Astrocyte (in vitro differentiated cells and primary cell): ENCODE data around the gene NPEPL1. TPM values are rescaled to one million over a fixed set of nuclear protein-coding genes. Genes with fewer than 3 reads are reported as not detected.
"Not testable (repeated sequence)": the region's sequence is repeated elsewhere in the genome, so short reads cannot be mapped to it uniquely, and the experiment has no call there.

Experiments
- DNase-seq: peaks from one replicate; pipeline ENCODE4 v3.0.0-alpha.2; 2010; ENCODE audit warnings: low read depth
- FAIRE-seq: peaks from 2 replicates; lab custom pipeline; 2011; peaks lifted over from hg19 to GRCh38; lab: Jason Lieb, UNC
- H2AFZ ChIP-seq: 2 replicates; pipeline ENCODE4 v1.6.0; 2012; ENCODE audit warnings: low read depth, low read length, inconsistent platforms
- H3K27ac ChIP-seq: 2 replicates; pipeline ENCODE4 v1.5.1; 2011; ENCODE audit warnings: low read depth, low read length, inconsistent platforms
- H3K27me3 ChIP-seq: 2 replicates; pipeline ENCODE4 v1.6.0; 2011; ENCODE audit warnings: low read length, inconsistent platforms; ENCODE audit not compliant: insufficient read depth
- H3K36me3 ChIP-seq: 2 replicates; pipeline ENCODE4 v1.5.1; 2011; ENCODE audit warnings: low read length, inconsistent platforms; ENCODE audit not compliant: insufficient read depth
- H3K4me1 ChIP-seq: 2 replicates; pipeline ENCODE4 v1.5.1; 2011; ENCODE audit warnings: low read length, inconsistent platforms; ENCODE audit not compliant: insufficient read depth
- H3K4me2 ChIP-seq: 2 replicates; pipeline ENCODE4 v1.6.0; 2012; ENCODE audit warnings: low read length, inconsistent platforms
- H3K4me3 ChIP-seq: 2 replicates; pipeline ENCODE4 v1.5.1; 2011; ENCODE audit warnings: low read depth, mild to moderate bottlenecking, low read length, inconsistent platforms; ENCODE audit not compliant: insufficient read depth
- H3K79me2 ChIP-seq: 2 replicates; pipeline ENCODE4 v1.6.0; 2012; ENCODE audit warnings: mild to moderate bottlenecking, low read length, inconsistent platforms; ENCODE audit not compliant: insufficient read depth
- H3K9ac ChIP-seq: 2 replicates; pipeline ENCODE4 v1.6.0; 2012; ENCODE audit warnings: mild to moderate bottlenecking, low read length, inconsistent platforms
- H3K9me3 ChIP-seq: 2 replicates; pipeline ENCODE4 v1.5.1; 2012; ENCODE audit warnings: low read depth, mild to moderate bottlenecking, low read length, inconsistent platforms; ENCODE audit not compliant: insufficient read depth
- H4K20me1 ChIP-seq: 2 replicates; pipeline ENCODE4 v1.6.0; 2012; ENCODE audit warnings: low read length, inconsistent platforms; ENCODE audit not compliant: insufficient read depth
- H3K27ac Mint-ChIP-seq: one replicate; pipeline ENCODE4 v1.8.0; 2021; ENCODE audit warnings: mild to moderate bottlenecking, mixed read lengths; ENCODE audit not compliant: unreplicated experiment
- H3K27me3 Mint-ChIP-seq: one replicate; pipeline ENCODE4 v1.8.0; 2021; ENCODE audit warnings: low read depth, mixed read lengths; ENCODE audit not compliant: unreplicated experiment
- H3K36me3 Mint-ChIP-seq: one replicate; pipeline ENCODE4 v1.8.0; 2021; ENCODE audit warnings: low read depth, mixed read lengths; ENCODE audit not compliant: unreplicated experiment
- H3K4me1 Mint-ChIP-seq: one replicate; pipeline ENCODE4 v1.8.0; 2021; ENCODE audit warnings: low read depth, mixed read lengths; ENCODE audit not compliant: unreplicated experiment
- H3K4me3 Mint-ChIP-seq: one replicate; pipeline ENCODE4 v1.8.0; 2021; ENCODE audit warnings: mild to moderate bottlenecking, moderate library complexity, mixed read lengths; ENCODE audit not compliant: unreplicated experiment
- H3K9me3 Mint-ChIP-seq: one replicate; pipeline ENCODE4 v1.8.0; 2021; ENCODE audit warnings: mild to moderate bottlenecking, mixed read lengths; ENCODE audit not compliant: unreplicated experiment
- EZH2 ChIP-seq: IDR thresholded peaks from 2 replicates; pipeline ENCODE4 v1.6.1; 2012; ENCODE audit warnings: mild to moderate bottlenecking, low read length, inconsistent platforms; ENCODE audit not compliant: insufficient read depth
- total RNA-seq: library from RNA; stranded (reverse); gene quantifications from 2 replicates; pipeline ENCODE4 v1.2.1, GENCODE V29; 2021
- TF ChIP-seq, protein P1 (sequence below): IDR thresholded peaks from 2 replicates; pipeline ENCODE4 v1.5.1; 2011; ENCODE audit warnings: low read depth, mild to moderate bottlenecking, inconsistent platforms, low read length, moderate library complexity; ENCODE audit not compliant: insufficient read depth

Gene NPEPL1
- total RNA-seq, 1 donor from 2014 or later, result 27.1 TPM

GRCh38 chr20:58647796-58648501 is 44.7 kb upstream of the NPEPL1 start:
- peaks cover 2% of the 10 kb centered on the region for H3K36me3 Mint-ChIP-seq
- no peaks in the 10 kb centered on the region for H3K9me3 ChIP-seq
- H3K36me3 ChIP-seq, result no peaks in the 10 kb centered on the region
- H3K79me2 ChIP-seq, result peaks cover 19% of the 10 kb centered on the region
- peak overlapping the region; percentile 23 for H3K27ac ChIP-seq
- no peak overlapping the region for H2AFZ ChIP-seq
- no peaks in the 10 kb centered on the region for H4K20me1 ChIP-seq
- H3K27me3 ChIP-seq, result no peaks in the 10 kb centered on the region
- no peak overlapping the region for H3K4me3 ChIP-seq
- no peak overlapping the region for H3K4me3 Mint-ChIP-seq
- FAIRE-seq (no peak), DNase-seq (peak; percentile 88)
- no peak overlapping the region for H3K9ac ChIP-seq
- H3K27ac Mint-ChIP-seq, result no peak overlapping the region
- H3K9me3 Mint-ChIP-seq, result no peaks in the 10 kb centered on the region
- peaks cover 47% of the 10 kb centered on the region for H3K4me1 ChIP-seq
- H3K27me3 Mint-ChIP-seq, result peaks cover 2% of the 10 kb centered on the region
- TF ChIP-seq, protein P1, sequence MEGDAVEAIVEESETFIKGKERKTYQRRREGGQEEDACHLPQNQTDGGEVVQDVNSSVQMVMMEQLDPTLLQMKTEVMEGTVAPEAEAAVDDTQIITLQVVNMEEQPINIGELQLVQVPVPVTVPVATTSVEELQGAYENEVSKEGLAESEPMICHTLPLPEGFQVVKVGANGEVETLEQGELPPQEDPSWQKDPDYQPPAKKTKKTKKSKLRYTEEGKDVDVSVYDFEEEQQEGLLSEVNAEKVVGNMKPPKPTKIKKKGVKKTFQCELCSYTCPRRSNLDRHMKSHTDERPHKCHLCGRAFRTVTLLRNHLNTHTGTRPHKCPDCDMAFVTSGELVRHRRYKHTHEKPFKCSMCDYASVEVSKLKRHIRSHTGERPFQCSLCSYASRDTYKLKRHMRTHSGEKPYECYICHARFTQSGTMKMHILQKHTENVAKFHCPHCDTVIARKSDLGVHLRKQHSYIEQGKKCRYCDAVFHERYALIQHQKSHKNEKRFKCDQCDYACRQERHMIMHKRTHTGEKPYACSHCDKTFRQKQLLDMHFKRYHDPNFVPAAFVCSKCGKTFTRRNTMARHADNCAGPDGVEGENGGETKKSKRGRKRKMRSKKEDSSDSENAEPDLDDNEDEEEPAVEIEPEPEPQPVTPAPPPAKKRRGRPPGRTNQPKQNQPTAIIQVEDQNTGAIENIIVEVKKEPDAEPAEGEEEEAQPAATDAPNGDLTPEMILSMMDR, result no peak
- no peak for TF ChIP-seq EZH2
- H3K4me2 ChIP-seq, result peak overlapping the region; percentile 44
- peaks cover 13% of the 10 kb centered on the region for H3K4me1 Mint-ChIP-seq

GRCh38 chr20:58648502-58648825 is 44.1 kb upstream of the NPEPL1 start:
- not testable (repeated sequence) for FAIRE-seq, H3K4me3 ChIP-seq, H3K9ac ChIP-seq, H3K4me2 ChIP-seq, H2AFZ ChIP-seq, H3K36me3 ChIP-seq, H3K9me3 Mint-ChIP-seq, H3K27me3 ChIP-seq, DNase-seq, H3K27ac Mint-ChIP-seq, H4K20me1 ChIP-seq, H3K4me3 Mint-ChIP-seq, H3K36me3 Mint-ChIP-seq, H3K27ac ChIP-seq, H3K27me3 Mint-ChIP-seq, H3K9me3 ChIP-seq
- H3K4me1 Mint-ChIP-seq, result peaks cover 15% of the 10 kb centered on the region
- Histone ChIP-seq H3K79me2 (peaks cover 24% of the 10 kb centered on the region), H3K4me1 (peaks cover 51% of the 10 kb centered on the region)

- Mint-ChIP-seq H3K9me3 (no peaks in the 10 kb centered on the region), H3K27ac (no peak overlapping the region), H3K4me1 (peaks cover 15% of the 10 kb centered on the region), H3K36me3 (peaks cover 2% of the 10 kb centered on the region), H3K27me3 (no peaks in the 10 kb centered on the region), H3K4me3 (peak overlapping the region; percentile 69)
- Histone ChIP-seq H4K20me1 (no peaks in the 10 kb centered on the region), H3K4me3 (peak overlapping the region; percentile 86), H3K4me2 (peak overlapping the region; percentile 100), H2AFZ (peak overlapping the region; percentile 73), H3K9ac (peak overlapping the region; percentile 99), H3K9me3 (no peaks in the 10 kb centered on the region), H3K36me3 (no peaks in the 10 kb centered on the region), H3K27ac (peak overlapping the region; percentile 96), H3K79me2 (peaks cover 35% of the 10 kb centered on the region), H3K4me1 (peaks cover 57% of the 10 kb centered on the region), H3K27me3 (no peaks in the 10 kb centered on the region)
- DNase-seq, result no peak
- no peak for TF ChIP-seq EZH2
- TF ChIP-seq, protein P1, result no peak
- FAIRE-seq, result no peak
These were observed 43.1 kb upstream of the NPEPL1 start for GRCh38 chr20:58649288-58650180.
